SU-DHL-6 (cell line): Measurements from ENCODE around the gene VWA7.

Experiments used
- H2AFZ ChIP-seq: fragments of 200-600 bp; sonication (generic); 2 replicates; pipeline ENCODE4 v1.6.1; 2014; ENCODE audit warnings: low read depth, mild to moderate bottlenecking, moderate library complexity, mixed read lengths, antibody characterized with exemption, low read length; ENCODE audit not compliant: severe bottlenecking
- H3F3A ChIP-seq: fragments of 200-600 bp; shearing (Covaris generic); 2 replicates; pipeline ENCODE4 v1.6.0; 2016; ENCODE audit warnings: antibody characterized with exemption, mild to moderate bottlenecking; ENCODE audit not compliant: insufficient read depth
- H3K27ac ChIP-seq: fragments of 200-600 bp; sonication (generic); 2 replicates; pipeline ENCODE4 v1.5.1; 2016; ENCODE audit warnings: low read depth, mild to moderate bottlenecking, low read length, moderate library complexity, mixed read lengths
- H3K27me3 ChIP-seq: fragments of 200-600 bp; sonication (generic), shearing (Covaris generic); 2 replicates; pipeline ENCODE4 v1.6.0; 2014; ENCODE audit warnings: mild to moderate bottlenecking, low read length
- H3K36me3 ChIP-seq: fragments of 200-600 bp; sonication (generic); 2 replicates; pipeline ENCODE4 v1.6.1; 2014; ENCODE audit warnings: mild to moderate bottlenecking, low read length, mixed read lengths
- H3K4me2 ChIP-seq: fragments of 300-600, 200-600 bp; shearing (Covaris generic), sonication (generic); 2 replicates; pipeline ENCODE4 v1.6.0; 2014; ENCODE audit warnings: low read length, low read depth, mild to moderate bottlenecking; ENCODE audit not compliant: poor library complexity, severe bottlenecking
- H3K4me3 ChIP-seq: fragments of 200-600 bp; sonication (generic); 2 replicates; pipeline ENCODE4 v1.5.1; 2014; ENCODE audit warnings: antibody characterized with exemption, low read length, mild to moderate bottlenecking, mixed read lengths; ENCODE audit not compliant: insufficient read depth, poor library complexity, severe bottlenecking
- H3K79me2 ChIP-seq: fragments of 200-600 bp; sonication (generic); 2 replicates; pipeline ENCODE4 v1.6.1; 2014; ENCODE audit warnings: mild to moderate bottlenecking, low read length, moderate library complexity; ENCODE audit not compliant: insufficient read depth
- H3K9ac ChIP-seq: fragments of 200-600 bp; sonication (generic); 2 replicates; pipeline ENCODE4 v1.7.0; 2014; ENCODE audit warnings: mild to moderate bottlenecking, low read length
- H3K9me2 ChIP-seq: fragments of 200-600 bp; sonication (generic); replicated peaks from 2 replicates; pipeline ENCODE4 v1.6.1; 2014; ENCODE audit warnings: low read length; ENCODE audit not compliant: insufficient read depth
- H3K9me3 ChIP-seq: fragments of 200-600 bp; sonication (generic); 2 replicates; pipeline ENCODE4 v1.6.1; 2014; ENCODE audit warnings: low read length, mixed read lengths; ENCODE audit not compliant: insufficient read depth
- H4K20me1 ChIP-seq: fragments of 200-600 bp; sonication (generic); 2 replicates; pipeline ENCODE4 v1.6.1; 2014; ENCODE audit warnings: low read depth, mild to moderate bottlenecking, antibody characterized with exemption, low read length, moderate library complexity, mixed read lengths
- EZH2phosphoT487 ChIP-seq: fragments of 200-600 bp; sonication (generic), shearing (Covaris generic); conservative IDR thresholded peaks from 2 replicates; pipeline ENCODE4 v1.6.1; 2018; ENCODE audit warnings: mild to moderate bottlenecking, antibody characterized with exemption, low read length, moderate library complexity, mixed read lengths
- TF ChIP-seq, protein P1 (sequence below): fragments of 200-600 bp; sonication (generic); IDR thresholded peaks from one replicate; pipeline ENCODE4 v1.5.1; 2017; ENCODE audit warnings: antibody characterized with exemption, mild to moderate bottlenecking, low read length, moderate library complexity; ENCODE audit not compliant: insufficient read depth, poor library complexity, severe bottlenecking

The VWA7 gene

GRCh38 chr6:31762878-31763618 is 14.1 kb downstream of the VWA7 start:
- TF ChIP-seq, protein P1, sequence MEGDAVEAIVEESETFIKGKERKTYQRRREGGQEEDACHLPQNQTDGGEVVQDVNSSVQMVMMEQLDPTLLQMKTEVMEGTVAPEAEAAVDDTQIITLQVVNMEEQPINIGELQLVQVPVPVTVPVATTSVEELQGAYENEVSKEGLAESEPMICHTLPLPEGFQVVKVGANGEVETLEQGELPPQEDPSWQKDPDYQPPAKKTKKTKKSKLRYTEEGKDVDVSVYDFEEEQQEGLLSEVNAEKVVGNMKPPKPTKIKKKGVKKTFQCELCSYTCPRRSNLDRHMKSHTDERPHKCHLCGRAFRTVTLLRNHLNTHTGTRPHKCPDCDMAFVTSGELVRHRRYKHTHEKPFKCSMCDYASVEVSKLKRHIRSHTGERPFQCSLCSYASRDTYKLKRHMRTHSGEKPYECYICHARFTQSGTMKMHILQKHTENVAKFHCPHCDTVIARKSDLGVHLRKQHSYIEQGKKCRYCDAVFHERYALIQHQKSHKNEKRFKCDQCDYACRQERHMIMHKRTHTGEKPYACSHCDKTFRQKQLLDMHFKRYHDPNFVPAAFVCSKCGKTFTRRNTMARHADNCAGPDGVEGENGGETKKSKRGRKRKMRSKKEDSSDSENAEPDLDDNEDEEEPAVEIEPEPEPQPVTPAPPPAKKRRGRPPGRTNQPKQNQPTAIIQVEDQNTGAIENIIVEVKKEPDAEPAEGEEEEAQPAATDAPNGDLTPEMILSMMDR = no peak
- no peak for TF ChIP-seq EZH2phosphoT487
- H3K4me3 ChIP-seq = no peak overlapping the region
- H3K4me2 ChIP-seq = no peak overlapping the region
- H3K9ac ChIP-seq = no peak overlapping the region
- H3K79me2 ChIP-seq = no peaks in the 10 kb centered on the region
- H3F3A ChIP-seq = peaks cover 8% of the 10 kb centered on the region
- no peaks in the 10 kb centered on the region for H3K9me2 ChIP-seq
- no peaks in the 10 kb centered on the region for H3K27me3 ChIP-seq
- H3K27ac ChIP-seq = no peak overlapping the region
- no peak overlapping the region for H2AFZ ChIP-seq
- no peaks in the 10 kb centered on the region for H3K9me3 ChIP-seq
- H4K20me1 ChIP-seq = no peaks in the 10 kb centered on the region
- peaks cover 8% of the 10 kb centered on the region; the same call in 1 of the 2 replicates for H3K36me3 ChIP-seq

GRCh38 chr6:31762356-31762755 is 14.8 kb downstream of the VWA7 start, which contains the start of gene SAPCD1:
Gene SAPCD1, plus strand, starts transcription at chr6:31762656. Its CDS starts 399 bp downstream, at chr6:31763055.
- no peaks in the 10 kb centered on the region for H3K9me2 ChIP-seq
- no peak within 1 kb of the TSS for H3K9ac ChIP-seq
- TF ChIP-seq, protein P1 = no peak
- TF ChIP-seq EZH2phosphoT487 = no peak
- H3K36me3 ChIP-seq = peaks cover 8% of the 10 kb centered on the region; the same call in 1 of the 2 replicates
- H3K9me3 ChIP-seq = no peaks in the 10 kb centered on the region
- no peaks in the 10 kb centered on the region for H4K20me1 ChIP-seq
- no peak within 1 kb of the TSS for H3K27ac ChIP-seq
- H3F3A ChIP-seq = peaks cover 8% of the 10 kb centered on the region
- H3K27me3 ChIP-seq = no peaks in the 10 kb centered on the region
- no peak within 1 kb of the TSS for H3K4me3 ChIP-seq
- no peak within 1 kb of the TSS for H2AFZ ChIP-seq
- no peak within 1 kb of the TSS for H3K4me2 ChIP-seq
- H3K79me2 ChIP-seq = no peaks in the 10 kb centered on the region

- no peak overlapping the region for H3K4me2 ChIP-seq
- H3K9me3 ChIP-seq = no peaks in the 10 kb centered on the region
- no peak overlapping the region for H3K27ac ChIP-seq
These were observed 15.8 kb downstream of the VWA7 start for GRCh38 chr6:31761343-31761742.

More at GRCh38 chr6:31761343-31761742, 15.8 kb downstream of the VWA7 start:
- Histone ChIP-seq H3K9ac (no peak overlapping the region), H2AFZ (no peak overlapping the region), H3F3A (peaks cover 8% of the 10 kb centered on the region), H3K36me3 (peaks cover 8% of the 10 kb centered on the region; the same call in 1 of the 2 replicates), H3K27me3 (no peaks in the 10 kb centered on the region), H3K9me2 (no peaks in the 10 kb centered on the region), H4K20me1 (no peaks in the 10 kb centered on the region), H3K4me3 (no peak overlapping the region), H3K79me2 (no peaks in the 10 kb centered on the region)
- no peak for TF ChIP-seq EZH2phosphoT487
- TF ChIP-seq, protein P1 = no peak
